CD4-positive, alpha-beta memory T cell (primary cell): Measurements from ENCODE around the gene ACSS1. TPM values are rescaled to one million over a fixed set of nuclear protein-coding genes. Genes with fewer than 3 reads are reported as not detected.

Experiments
- CTCF ChIA-PET: fragments of 350-600 bp; sonication (Branson Sonifier 250); formaldehyde crosslinking; loops from one replicate; lab custom pipeline; 2021; ENCODE audit warnings: inconsistent platforms; ENCODE audit not compliant: partially characterized antibody; lab: Charles Lee
- POLR2A ChIA-PET: fragments of 350-600 bp; sonication (Branson Sonifier 250); formaldehyde crosslinking; loops from one replicate; lab custom pipeline; 2021; ENCODE audit not compliant: partially characterized antibody; lab: Charles Lee
- DNase-seq, 5 donors: peaks; one replicate each; pipeline versions ENCODE4 v3.0.0 to v3.0.0-alpha.2; 2020 to 2022; ENCODE audit warnings: mixed read lengths in 1 of 5
- H3K27ac ChIP-seq: one replicate; pipeline ENCODE4 v1.7.0; 2013; ENCODE audit warnings: low read depth, low read length
- H3K27me3 ChIP-seq: 2 replicates; pipeline ENCODE4 v1.7.0; 2013; ENCODE audit warnings: mild to moderate bottlenecking, low read length, moderate library complexity; ENCODE audit not compliant: insufficient read depth
- H3K36me3 ChIP-seq: 2 replicates; pipeline ENCODE4 v1.7.0; 2013; ENCODE audit warnings: mild to moderate bottlenecking, low read length, moderate library complexity; ENCODE audit not compliant: insufficient read depth
- H3K4me1 ChIP-seq: 2 replicates; pipeline ENCODE4 v1.7.0; 2013; ENCODE audit warnings: mild to moderate bottlenecking, low read length, moderate library complexity; ENCODE audit not compliant: insufficient read depth
- H3K4me3 ChIP-seq, 2 donors: one replicate each; pipeline ENCODE4 v1.7.0; 2013; ENCODE audit warnings: low read length in 2 of 2, mild to moderate bottlenecking in 1 of 2
- H3K9me3 ChIP-seq, 2 donors: one replicate each; pipeline ENCODE4 v1.7.0; 2013; ENCODE audit warnings: low read length in 2 of 2, control low read depth in 1 of 2; ENCODE audit not compliant: control insufficient read depth in 1 of 2
- H3K27ac Mint-ChIP-seq, 7 donors: one replicate each; pipeline ENCODE4 v1.8.0; 2020 to 2021; ENCODE audit warnings: mixed read lengths in 7 of 7, mild to moderate bottlenecking in 6 of 7, inconsistent platforms in 3 of 7, moderate library complexity in 3 of 7
- H3K27me3 Mint-ChIP-seq, 2 donors: one replicate each; pipeline ENCODE4 v1.8.0; 2020 to 2021; ENCODE audit warnings: mixed read lengths in 2 of 2
- H3K36me3 Mint-ChIP-seq, 2 donors: one replicate each; pipeline ENCODE4 v1.8.0; 2020 to 2021; ENCODE audit warnings: mixed read lengths in 2 of 2, inconsistent platforms in 1 of 2, mild to moderate bottlenecking in 1 of 2
- H3K4me1 Mint-ChIP-seq, 4 donors: one replicate each; pipeline ENCODE4 v1.8.0; 2020 to 2021; ENCODE audit warnings: mixed read lengths in 4 of 4, mild to moderate bottlenecking in 1 of 4
- H3K4me3 Mint-ChIP-seq, 8 donors: one replicate each; pipeline ENCODE4 v1.8.0; 2020 to 2021; ENCODE audit warnings: mixed read lengths in 8 of 8, mild to moderate bottlenecking in 7 of 8, moderate library complexity in 6 of 8, inconsistent platforms in 3 of 8
- H3K9me3 Mint-ChIP-seq, 8 donors: one replicate each; pipeline ENCODE4 v1.8.0; 2020 to 2021; ENCODE audit warnings: mixed read lengths in 8 of 8, mild to moderate bottlenecking in 5 of 8, inconsistent platforms in 3 of 8, moderate library complexity in 1 of 8
- intact Hi-C: fragments of 100-400 bp; cut with micrococcal nuclease; formaldehyde crosslinking; loops from one replicate; pipeline ENCODE4 v1.15.1; 2023
- polyA plus RNA-seq, 2 donors: library from polyadenylated mRNA; unstranded; fragments of 300-500 nt; fragmentation: Illumina TruSeq; gene quantifications; one replicate each; pipeline ENCODE4 v1.2.3, GENCODE V29; 2021
- total RNA-seq, 2 experiments: library from RNA; stranded (reverse); gene quantifications; one replicate each; pipeline ENCODE4 v1.2.3, GENCODE V29; 2021

ACSS1 gene
- total and polyA plus RNA-seq, 4 experiments from 2014 or later: 44.6 to 56.5 (median 51.3) TPM

DNA sequence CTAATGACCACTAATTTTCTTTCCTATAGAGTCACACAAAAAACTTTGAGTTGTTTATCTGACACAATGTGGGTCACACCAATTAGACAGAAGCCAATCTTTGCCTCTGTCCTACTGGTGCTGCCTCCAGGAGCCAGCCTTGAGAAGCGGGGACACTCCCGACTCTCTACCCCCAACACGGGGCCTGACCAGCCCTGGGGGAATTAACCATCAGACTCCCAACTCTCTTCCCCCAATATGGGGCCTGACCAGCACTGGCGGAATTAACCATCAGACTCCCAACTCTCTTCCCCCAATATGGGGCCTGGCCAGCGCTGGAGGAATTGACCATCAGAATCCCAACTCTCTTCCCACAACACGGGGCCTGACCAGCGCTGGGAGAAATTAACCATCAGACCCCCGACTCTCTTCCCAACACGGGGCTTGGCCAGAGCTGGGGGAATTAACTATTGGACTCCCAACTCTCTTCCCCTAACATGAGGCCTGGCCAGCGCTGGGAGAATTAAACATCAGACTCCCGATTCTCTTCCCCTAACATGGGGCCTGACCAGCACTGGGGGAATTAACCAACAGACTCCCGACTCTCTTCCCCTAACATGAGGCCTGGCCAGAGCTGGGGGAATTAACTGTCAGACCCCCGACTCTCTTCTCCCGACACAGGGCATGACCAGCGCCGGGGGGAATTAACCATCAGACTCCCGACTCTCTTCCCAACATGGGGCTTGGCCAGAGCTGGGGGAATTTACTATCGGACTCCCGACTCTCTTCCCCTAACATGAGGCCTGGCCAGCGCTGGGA lies 96.4 kb downstream of the ACSS1 start:
- Mint-ChIP-seq H3K9me3 (no peaks in the 10 kb centered on the region), H3K36me3 (peaks cover 45 to 84% of the 10 kb centered on the region in 2 donors), H3K27me3 (no peaks in the 10 kb centered on the region), H3K4me1 (peaks cover 11 to 40% (median 22%) of the 10 kb centered on the region in 4 donors), H3K4me3 (peak overlapping the region in 3 of 8 donors; percentile 23 to 67 (median 34)), H3K27ac (peak overlapping the region; percentile 87 to 96 (median 91))
- Histone ChIP-seq H3K36me3 (peaks cover 62% of the 10 kb centered on the region), H3K9me3 (no peaks in the 10 kb centered on the region), H3K4me3 (no peak overlapping the region), H3K27ac (peak overlapping the region; percentile 63), H3K4me1 (peaks cover 30% of the 10 kb centered on the region), H3K27me3 (no peaks in the 10 kb centered on the region)
- no peak for DNase-seq
- ChIA-PET CTCF (interaction anchor here (0.8 to 3.1 kb wide), 6 partner anchors 11 to 199 kb away, joined by 3 to 20 read pairs (median 5); no protein-coding TSS in a partner anchor), POLR2A (interaction anchor here (1.0 to 1.8 kb wide), 5 partner anchors 12 to 234 kb away, joined by 3 to 19 read pairs (median 3); partner anchors contain the start of genes ACSS1, CST7 and ENTPD6)
- intact Hi-C loops: no loop called here

DNA sequence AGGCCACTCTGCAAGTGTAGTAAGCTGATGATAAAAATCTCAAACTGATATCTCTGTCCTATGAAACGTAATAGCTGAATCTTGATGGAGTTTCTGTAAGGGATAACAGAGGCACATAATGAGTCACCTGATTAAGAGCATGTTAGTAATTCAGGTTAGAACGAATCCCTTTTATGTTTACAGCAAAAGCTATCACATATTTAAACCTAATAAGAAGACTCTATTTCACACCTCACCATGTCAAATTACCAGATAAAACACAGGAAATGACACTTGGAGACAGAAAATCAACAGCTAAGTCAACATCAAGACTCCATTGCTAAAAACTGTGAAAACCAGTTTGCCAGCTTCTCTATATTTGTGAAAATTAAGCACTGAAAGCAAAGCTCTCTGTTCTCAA lies 97.1 kb downstream of the ACSS1 start:
- Mint-ChIP-seq H3K9me3 (no peaks in the 10 kb centered on the region), H3K4me1 (peaks cover 11 to 40% (median 21%) of the 10 kb centered on the region in 4 donors), H3K4me3 (peak overlapping the region in 4 of 8 donors; percentile 0 to 67 (median 18)), H3K27me3 (no peaks in the 10 kb centered on the region), H3K36me3 (peaks cover 39 to 77% of the 10 kb centered on the region in 2 donors), H3K27ac (peak overlapping the region; percentile 87 to 96 (median 91))
- Histone ChIP-seq H3K9me3 (no peaks in the 10 kb centered on the region), H3K4me3 (no peak overlapping the region), H3K36me3 (peaks cover 55% of the 10 kb centered on the region), H3K27ac (peak overlapping the region; percentile 66), H3K27me3 (no peaks in the 10 kb centered on the region), H3K4me1 (peaks cover 30% of the 10 kb centered on the region)
- ChIA-PET CTCF (interaction anchor here (1.0 to 3.1 kb wide), 4 partner anchors 11 to 93 kb away, joined by 3 to 20 read pairs (median 6); no protein-coding TSS in a partner anchor), POLR2A (interaction anchor here (0.7 to 1.8 kb wide), 6 partner anchors 11 to 235 kb away, joined by 3 to 19 read pairs (median 3); partner anchors contain the start of genes ACSS1, CST7 and ENTPD6)
- intact Hi-C loops: no loop called here
- peak in 4 of 5 donors; percentile 53 to 60 (median 56) for DNase-seq

- Mint-ChIP-seq H3K36me3 (peaks cover 34 to 72% of the 10 kb centered on the region in 2 donors), H3K4me3 (peak overlapping the region in 2 of 8 donors; percentile 3 to 67), H3K4me1 (peaks cover 11 to 44% (median 23%) of the 10 kb centered on the region in 4 donors), H3K27ac (peak overlapping the region; percentile 87 to 96 (median 91)), H3K27me3 (no peaks in the 10 kb centered on the region), H3K9me3 (no peaks in the 10 kb centered on the region)
- Histone ChIP-seq H3K36me3 (peaks cover 50% of the 10 kb centered on the region), H3K27me3 (no peaks in the 10 kb centered on the region), H3K4me3 (no peak overlapping the region), H3K27ac (peak overlapping the region; percentile 66), H3K4me1 (peaks cover 34% of the 10 kb centered on the region), H3K9me3 (no peaks in the 10 kb centered on the region)
- CTCF ChIA-PET: interaction anchor here (1.0 to 3.1 kb wide), 4 partner anchors 10 to 94 kb away, joined by 3 to 20 read pairs (median 6); no protein-coding TSS in a partner anchor
- intact Hi-C loops: no loop called here
- POLR2A ChIA-PET: interaction anchor here (0.7 to 1.8 kb wide), 5 partner anchors 11 to 235 kb away, joined by 3 to 19 read pairs (median 3); partner anchors contain the start of genes CST7 and ENTPD6
- DNase-seq: no peak
Measured at GRCh38 chr20:24960302-24960801, 97.6 kb downstream of the ACSS1 start.

- no peaks in the 10 kb centered on the region for H3K9me3 ChIP-seq
- Mint-ChIP-seq H3K4me1 (peaks cover 16 to 47% (median 28%) of the 10 kb centered on the region in 4 donors), H3K4me3 (peak overlapping the region in 2 of 8 donors; percentile 49 to 54), H3K27ac (peak overlapping the region; percentile 67 to 94 (median 87)), H3K36me3 (peaks cover 29 to 71% of the 10 kb centered on the region in 2 donors), H3K27me3 (no peaks in the 10 kb centered on the region), H3K9me3 (no peaks in the 10 kb centered on the region)
- peak overlapping the region; percentile 66 for H3K27ac ChIP-seq
- peaks cover 40% of the 10 kb centered on the region for H3K4me1 ChIP-seq
- CTCF ChIA-PET: interaction anchor here (1.6 to 3.1 kb wide), 2 partner anchors 10 to 28 kb away, joined by 6 to 20 read pairs; no protein-coding TSS in a partner anchor
- no peaks in the 10 kb centered on the region for H3K27me3 ChIP-seq
- H3K36me3 ChIP-seq: peaks cover 48% of the 10 kb centered on the region
- DNase-seq: no peak
- intact Hi-C loops: no loop called here
- no peak overlapping the region for H3K4me3 ChIP-seq
- POLR2A ChIA-PET: interaction anchor here (1.5 kb wide), 1 partner anchor 10 kb away, joined by 19 read pairs; the partner anchor contains the start of gene CST7
Measured at GRCh38 chr20:24959591-24960301, 98.2 kb downstream of the ACSS1 start.

DNA sequence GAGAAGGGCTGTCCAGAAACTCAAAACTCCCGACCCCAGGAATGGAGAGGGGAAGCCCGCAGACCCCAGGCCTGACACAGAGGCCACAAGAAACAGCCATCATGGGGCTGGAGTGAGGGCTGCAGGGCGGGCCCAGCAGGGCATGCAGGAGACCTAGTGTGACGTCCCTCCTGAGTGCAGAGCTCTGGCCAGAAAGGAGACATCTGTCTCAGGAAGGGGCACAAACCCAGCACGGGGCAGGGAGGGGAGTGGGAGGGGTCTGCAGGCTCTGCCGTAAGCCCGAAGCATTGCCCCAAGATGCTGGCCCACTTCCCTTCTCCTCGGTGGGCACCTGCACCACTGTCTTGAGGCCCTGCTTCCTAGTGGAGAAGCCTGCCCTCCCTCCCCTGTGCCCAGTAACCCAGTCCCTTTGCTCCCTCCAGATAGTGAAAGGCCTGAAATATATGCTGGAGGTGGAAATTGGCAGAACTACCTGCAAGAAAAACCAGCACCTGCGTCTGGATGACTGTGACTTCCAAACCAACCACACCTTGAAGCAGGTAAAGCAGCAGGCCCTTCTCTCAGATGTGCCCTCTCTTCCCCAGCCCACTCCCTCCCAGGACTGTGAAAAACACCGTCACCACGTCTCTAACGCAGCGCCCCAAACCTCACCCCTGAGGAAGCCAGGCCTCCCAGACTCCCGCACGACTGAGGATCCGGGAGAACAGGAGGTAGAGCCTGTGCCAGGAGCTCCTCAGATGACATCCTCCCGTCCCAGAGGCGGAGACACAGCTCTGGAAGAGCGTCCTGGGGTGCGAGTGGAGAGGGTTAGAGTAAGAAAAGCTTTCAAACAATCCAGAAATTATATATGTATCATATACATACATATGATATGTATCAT lies 99.2 kb downstream of the ACSS1 start:
- Mint-ChIP-seq H3K36me3 (peaks cover 21 to 64% of the 10 kb centered on the region in 2 donors), H3K9me3 (no peaks in the 10 kb centered on the region), H3K27ac (peak overlapping the region in 5 of 7 donors; percentile 66 to 90 (median 80)), H3K27me3 (no peaks in the 10 kb centered on the region), H3K4me3 (no peak overlapping the region), H3K4me1 (peaks cover 18 to 56% (median 33%) of the 10 kb centered on the region in 4 donors)
- CTCF ChIA-PET: interaction anchor here (3.1 kb wide), 1 partner anchor 27 kb away, joined by 20 read pairs; no protein-coding TSS in a partner anchor
- no peak for DNase-seq
- intact Hi-C loops: no loop called here
- no peaks in the 10 kb centered on the region for H3K9me3 ChIP-seq
- no peak overlapping the region for H3K27ac ChIP-seq
- peaks cover 48% of the 10 kb centered on the region for H3K4me1 ChIP-seq
- no peak overlapping the region for H3K4me3 ChIP-seq
- no peaks in the 10 kb centered on the region for H3K27me3 ChIP-seq
- peaks cover 38% of the 10 kb centered on the region for H3K36me3 ChIP-seq
- POLR2A ChIA-PET: no interaction called here

DNA sequence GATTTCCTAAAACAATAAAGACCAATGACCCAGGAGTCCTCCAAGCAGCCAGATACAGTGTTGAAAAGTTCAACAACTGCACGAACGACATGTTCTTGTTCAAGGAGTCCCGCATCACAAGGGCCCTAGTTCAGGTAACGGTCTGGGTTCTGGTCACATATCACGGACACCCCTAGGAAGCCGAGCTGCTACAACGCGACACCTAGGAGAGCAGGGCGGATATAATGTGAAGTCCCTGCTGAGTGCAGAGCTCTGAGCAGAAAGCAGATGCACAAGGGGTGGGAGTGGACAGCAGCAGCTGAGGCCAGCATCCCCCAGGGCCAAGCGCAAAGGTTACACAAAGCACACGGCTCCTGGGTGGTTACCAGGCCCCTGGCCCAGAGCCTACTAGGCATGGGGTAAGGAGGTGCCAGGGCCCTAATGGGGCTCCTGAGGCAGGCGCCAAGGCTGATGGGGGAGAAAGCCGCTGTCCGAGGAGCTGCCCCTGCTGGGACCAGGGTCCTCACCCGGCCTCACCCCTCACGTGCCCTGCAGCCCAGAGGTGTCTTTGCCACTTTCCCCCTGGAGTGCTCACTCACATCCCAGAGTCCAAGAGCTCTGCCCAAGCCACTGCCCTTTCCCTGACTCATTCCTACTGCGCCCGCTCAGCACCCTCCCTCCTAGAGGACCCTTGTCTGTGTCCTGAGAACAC lies 100.5 kb downstream of the ACSS1 start:
- DNase-seq: no peak
- H3K9me3 Mint-ChIP-seq: no peaks in the 10 kb centered on the region
- H3K4me3 Mint-ChIP-seq: no peak overlapping the region
- peaks cover 11 to 54% of the 10 kb centered on the region in 2 donors for H3K36me3 Mint-ChIP-seq
- ChIA-PET POLR2A (no interaction called here), CTCF (no interaction called here)
- Histone ChIP-seq H3K27ac (no peak overlapping the region), H3K36me3 (peaks cover 26% of the 10 kb centered on the region), H3K9me3 (no peaks in the 10 kb centered on the region), H3K4me1 (peaks cover 41% of the 10 kb centered on the region), H3K4me3 (no peak overlapping the region), H3K27me3 (no peaks in the 10 kb centered on the region)
- intact Hi-C loops: no loop called here
- H3K27me3 Mint-ChIP-seq: no peaks in the 10 kb centered on the region
- H3K27ac Mint-ChIP-seq: peak overlapping the region in 6 of 7 donors; percentile 43 to 87 (median 69)
- peaks cover 17 to 55% (median 35%) of the 10 kb centered on the region in 4 donors for H3K4me1 Mint-ChIP-seq
